A375 (cell line): ENCODE data around the gene CGN. TPM values are rescaled to one million over a fixed set of nuclear protein-coding genes. Genes with fewer than 3 reads are reported as not detected.

Experiments
- small RNA-seq: library from RNA; depleted of rRNA; stranded (forward); fragments of <200 nt; gene quantifications from one replicate; pipeline ENCODE3, GENCODE V24; 2014
- total RNA-seq: library from RNA; depleted of rRNA; stranded (reverse); fragments of >200 nt; shearing (Covaris generic); gene quantifications from 2 replicates; pipeline ENCODE4 v1.2.3, GENCODE V29; 2014; rRNA removed

CGN gene
- 0.88 and 1.0 TPM in 2 replicates for total RNA-seq

GRCh38 chr1:151510957-151511635 is at the start of gene CGN:
TSS of gene CGN (plus strand) at chr1:151511387. CDS start at chr1:151518520, 7,133 bp downstream.

GRCh38 chr1:151540021-151540981 is 29.1 kb downstream of the CGN start, which contains the start of gene TUFT1:
TSS of gene TUFT1 (plus strand) at chr1:151540309. CDS start at chr1:151540367, 58 bp downstream.

Small RNA genes lying within 50 kb of the gene (small RNA-seq; reads per million reads assigned to genes)
- gene MIR554 (not detected), gene RF00405 (0.21 reads per million)

Other genes with a start within 250 kb of the CGN start
- gene ZNF687, start 229.1 kb upstream of the CGN start, total RNA-seq, result 33.5 and 34.2 TPM in 2 replicates
- 70.3 and 78.9 TPM in 2 replicates for gene PI4KB, start 184.0 kb upstream of the CGN start, total RNA-seq
- gene RFX5, start 164.1 kb upstream of the CGN start, total RNA-seq, result 99.2 and 108 TPM in 2 replicates
- gene SELENBP1, start 138.7 kb upstream of the CGN start, total RNA-seq, result not detected in 2 replicates
- gene PSMB4, start 111.8 kb upstream of the CGN start, total RNA-seq, result 846 and 849 TPM in 2 replicates
- 29.7 and 35.7 TPM in 2 replicates for gene POGZ, start 51.9 kb upstream of the CGN start, total RNA-seq
- 33.2 and 34.2 TPM in 2 replicates for gene TUFT1, start 28.9 kb downstream of the CGN start, total RNA-seq
- 24.4 and 25.7 TPM in 2 replicates for gene SNX27, start 100.7 kb downstream of the CGN start, total RNA-seq
- not detected in 2 replicates for gene CELF3, start 205.4 kb downstream of the CGN start, total RNA-seq
- gene RIIAD1, start 210.1 kb downstream of the CGN start, total RNA-seq, result 1.4 TPM in 1 of 2 replicates, not detected in the other